HCT116 (cell line): ENCODE data around the gene AMACR. TPM values are rescaled to one million over a fixed set of nuclear protein-coding genes. Genes with fewer than 3 reads are reported as not detected.

Experiments used
- ATAC-seq: fragments of 200-7000 bp; cut with Tn5 transposase; 2 replicates; pipeline ENCODE4 v1.9.1; 2020; ENCODE audit warnings: mild to moderate bottlenecking, moderate library complexity
- BruUV-seq: library from RNA; stranded (reverse); fragments of 400-500 nt; replicated peaks from 2 replicates; lab custom pipeline; 2021; lab: Mats Ljungman, UMichigan
- CTCF ChIA-PET: fragments of 300-600 bp; sonication (Branson Sonifier 250); formaldehyde crosslinking; loops from one replicate; lab custom pipeline; 2021; ENCODE audit warnings: antibody characterized with exemption; lab: Charles Lee
- POLR2A ChIA-PET: fragments of 300-600, 350-600 bp; sonication (Branson Sonifier 250); formaldehyde crosslinking; loops from one replicate; lab custom pipeline; 2021; ENCODE audit warnings: antibody characterized with exemption; lab: Charles Lee
- RAD21 ChIA-PET, 2 experiments: fragments of 300-600 bp; sonication (Branson Sonifier 250); formaldehyde crosslinking; loops; one replicate each; lab custom pipeline; 2023; ENCODE audit warnings: low total read pairs in 2 of 2; ENCODE audit not compliant: uncharacterized antibody in 2 of 2, unreplicated experiment in 2 of 2, low non-redundant PET in 1 of 2; lab: Charles Lee
- DNase-seq: peaks from one replicate; pipeline ENCODE4 v3.0.0-alpha.2; 2010; ENCODE audit warnings: low read depth, low spot score
- H2AFZ ChIP-seq: fragments of 200-600 bp; shearing (Covaris generic), sonication (generic); 2 replicates; pipeline ENCODE4 v1.6.1; 2017; ENCODE audit warnings: low read depth, mixed run types, mixed read lengths, antibody characterized with exemption, low read length; ENCODE audit not compliant: poor library complexity, severe bottlenecking
- H3K27ac ChIP-seq: 2 replicates; pipeline ENCODE4 v1.5.1; 2012; ENCODE audit warnings: low read depth, low read length
- H3K27me3 ChIP-seq: fragments of 200-600 bp; sonication (generic); 2 replicates; pipeline ENCODE4 v1.6.1; 2016; ENCODE audit warnings: mixed run types, low read length, mixed read lengths; ENCODE audit not compliant: insufficient read depth
- H3K36me3 ChIP-seq, 2 experiments: fragments of 200-500 bp in 1 of 2; fragments of 200-600 bp in 1 of 2; sonication (Bioruptor generic) in 1 of 2; sonication (generic) in 1 of 2; 2 replicates each; pipeline versions ENCODE4 v1.5.1 to v1.6.1; 2014 to 2016; ENCODE audit warnings: low read length in 2 of 2, inconsistent platforms in 1 of 2, mixed read lengths in 1 of 2, mixed run types in 1 of 2; ENCODE audit not compliant: insufficient read depth in 2 of 2, control insufficient read depth in 1 of 2
- H3K4me1 ChIP-seq, 2 experiments: fragments of 200-600 bp in 1 of 2; sonication (generic) in 1 of 2; 2 replicates each; pipeline versions ENCODE4 v1.5.1 to v1.6.1; 2012 to 2017; ENCODE audit warnings: low read length in 2 of 2, inconsistent platforms in 1 of 2, mild to moderate bottlenecking in 1 of 2, mixed read lengths in 1 of 2, mixed run types in 1 of 2, moderate library complexity in 1 of 2; ENCODE audit not compliant: insufficient read depth in 2 of 2, control insufficient read depth in 1 of 2
- H3K4me2 ChIP-seq: fragments of 200-600 bp; sonication (generic); 2 replicates; pipeline ENCODE4 v1.6.1; 2017; ENCODE audit warnings: mixed run types, low read length, mixed read lengths
- H3K4me3 ChIP-seq, 2 experiments: fragments of 200-600 bp in 1 of 2; sonication (generic) in 1 of 2; replicated peaks in 1 of 2; 2 replicates each; pipeline ENCODE4 v1.5.1; 2011 to 2016; ENCODE audit warnings: low read length in 2 of 2, control low read depth in 1 of 2, low read depth in 1 of 2, mild to moderate bottlenecking in 1 of 2, mixed read lengths in 1 of 2, mixed run types in 1 of 2
- H3K79me2 ChIP-seq: fragments of 200-600 bp; sonication (generic); 2 replicates; pipeline ENCODE4 v1.6.1; 2017; ENCODE audit warnings: mild to moderate bottlenecking, mixed run types, low read length, moderate library complexity, mixed read lengths; ENCODE audit not compliant: insufficient read depth
- H3K9ac ChIP-seq: fragments of 200-600 bp; sonication (generic); 2 replicates; pipeline ENCODE4 v1.6.1; 2016; ENCODE audit warnings: low read length, mixed read lengths
- H3K9me2 ChIP-seq: fragments of 200-600 bp; sonication (generic), shearing (Covaris generic); 2 replicates; pipeline ENCODE4 v1.6.1; 2017; ENCODE audit warnings: mixed run types, mild to moderate bottlenecking, moderate library complexity; ENCODE audit not compliant: insufficient read depth
- H3K9me3 ChIP-seq, 2 experiments: fragments of 200-500 bp in 1 of 2; fragments of 200-600 bp in 1 of 2; sonication (Bioruptor generic) in 1 of 2; sonication (generic) in 1 of 2; 2 replicates each; pipeline ENCODE4 v1.6.1; 2014 to 2017; ENCODE audit warnings: low read length in 2 of 2, mixed read lengths in 2 of 2, inconsistent platforms in 1 of 2, low read depth in 1 of 2, mild to moderate bottlenecking in 1 of 2, mixed run types in 1 of 2, moderate library complexity in 1 of 2; ENCODE audit not compliant: control insufficient read depth in 1 of 2, insufficient read depth in 1 of 2
- H4K20me1 ChIP-seq: fragments of 200-600 bp; sonication (generic), shearing (Covaris generic); 2 replicates; pipeline ENCODE4 v1.6.1; 2017; ENCODE audit warnings: mixed run types, mild to moderate bottlenecking, moderate library complexity; ENCODE audit not compliant: insufficient read depth
- CTCF ChIP-seq, 3 experiments: fragments of 200-600 bp in 1 of 3; sonication (generic) in 1 of 3; IDR thresholded peaks in 2 of 3; conservative IDR thresholded peaks in 1 of 3; 2 replicates each; pipeline ENCODE4 v1.5.1; 2012 to 2017; ENCODE audit warnings: low read depth in 2 of 3, low read length in 2 of 3, antibody characterized with exemption in 1 of 3, borderline replicate concordance in 1 of 3, control low read depth in 1 of 3, mild to moderate bottlenecking in 1 of 3, mixed read lengths in 1 of 3, mixed run types in 1 of 3, moderate library complexity in 1 of 3; ENCODE audit not compliant: insufficient read depth in 1 of 3
- RAD21 ChIP-seq: IDR thresholded peaks from 2 replicates; pipeline ENCODE4 v1.6.1; 2012; ENCODE audit warnings: low read depth, mild to moderate bottlenecking
- YY1 ChIP-seq: IDR thresholded peaks from 2 replicates; pipeline ENCODE4 v1.6.1; 2011; ENCODE audit warnings: low read length, low read depth, moderate library complexity, mild to moderate bottlenecking; ENCODE audit not compliant: insufficient replicate concordance; ENCODE audit errors: extremely low read depth
- ZBTB33 ChIP-seq: IDR thresholded peaks from 2 replicates; pipeline ENCODE4 v1.6.1; 2011; ENCODE audit warnings: mild to moderate bottlenecking, low read length, moderate library complexity; ENCODE audit not compliant: insufficient replicate concordance; ENCODE audit errors: extremely low read depth
- ZFX ChIP-seq: fragments of 450-650 bp; IDR thresholded peaks from 2 replicates; pipeline ENCODE4 v1.6.1; 2017
- intact Hi-C: fragments of 100-400 bp; cut with micrococcal nuclease; formaldehyde crosslinking; loops from 2 replicates; pipeline ENCODE4 v1.10.0; 2022
- total RNA-seq: library from RNA; stranded (reverse); gene quantifications from one replicate; pipeline ENCODE4 v1.2.1, GENCODE V29; 2021; ENCODE audit not compliant: unreplicated experiment

AMACR gene
- total RNA-seq, 1 experiment from 2014 or later: 4.3 TPM

- H3K9ac ChIP-seq: no peak overlapping the region
- H3K9me3 ChIP-seq: no peaks in the 10 kb centered on the region
- no peak for DNase-seq
- no peaks in the 10 kb centered on the region for H3K9me2 ChIP-seq
- ATAC-seq: no peak
- no peaks in the 10 kb centered on the region; the same call in 1 of the 2 replicates for H4K20me1 ChIP-seq
- H3K79me2 ChIP-seq: no peaks in the 10 kb centered on the region
- H3K27ac ChIP-seq: no peak overlapping the region
- H2AFZ ChIP-seq: no peak overlapping the region
- BruUV-seq: no TSS peak
- H3K4me2 ChIP-seq: no peak overlapping the region
- no peaks in the 10 kb centered on the region for H3K36me3 ChIP-seq
- RAD21 ChIA-PET: no interaction called here
- no peaks in the 10 kb centered on the region for H3K27me3 ChIP-seq
- POLR2A ChIA-PET: no interaction called here
- intact Hi-C loops: no loop called here
- CTCF ChIA-PET: no interaction called here
- TF ChIP-seq YY1 (no peak), CTCF (IDR thresholded peaks at IDR 0.05 in 2 of 3, conservative IDR thresholded peaks at IDR 0.05 in 1 of 3; ENCODE audit: borderline replicate concordance in 1 of 3, insufficient read depth in 1 of 3, low read depth in 2 of 3, low read length in 2 of 3) (no peak), ZBTB33 (no peak), ZFX (no peak), RAD21 (no peak)
- H3K4me3 ChIP-seq: no peak overlapping the region
- H3K4me1 ChIP-seq: no peaks in the 10 kb centered on the region
Measured at GRCh38 chr5:34034534-34035327, 26.9 kb upstream of the AMACR start.
